Stimulated activated CD8-positive, alpha-beta memory T cell treated with anti-CD3 and anti-CD28 coated beads, Interleukin-12 subunit alpha, Interleukin-12 subunit beta, amount 100 ng/mL, for 24 hours (primary cell): ENCODE results near the gene GPR176.

ENCODE experiments used
- DNase-seq: peaks from one replicate; pipeline ENCODE4 v3.0.0-alpha.2; 2020; ENCODE audit errors: extremely low read depth

GPR176 gene

DNA sequence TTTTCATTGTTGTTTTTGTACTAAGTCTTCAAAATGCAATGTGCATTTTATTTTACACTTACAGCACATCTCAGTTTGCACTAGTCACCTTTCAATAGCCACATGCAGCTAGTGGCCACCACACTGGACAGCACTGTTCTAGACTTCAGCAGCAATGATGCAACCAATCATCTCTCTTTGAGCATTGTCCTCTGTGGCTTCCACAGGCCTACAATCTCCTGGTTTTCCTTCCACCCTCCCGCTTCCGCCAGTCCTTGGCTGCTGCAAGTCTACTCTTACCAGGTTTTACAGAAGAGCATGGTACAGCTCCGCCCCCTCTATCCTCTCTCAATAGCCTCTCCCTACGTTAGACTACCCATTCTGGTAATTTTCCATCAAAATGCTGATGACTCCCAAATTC, 112.3 kb downstream of the GPR176 start:
- DNase-seq, result no peak

DNA sequence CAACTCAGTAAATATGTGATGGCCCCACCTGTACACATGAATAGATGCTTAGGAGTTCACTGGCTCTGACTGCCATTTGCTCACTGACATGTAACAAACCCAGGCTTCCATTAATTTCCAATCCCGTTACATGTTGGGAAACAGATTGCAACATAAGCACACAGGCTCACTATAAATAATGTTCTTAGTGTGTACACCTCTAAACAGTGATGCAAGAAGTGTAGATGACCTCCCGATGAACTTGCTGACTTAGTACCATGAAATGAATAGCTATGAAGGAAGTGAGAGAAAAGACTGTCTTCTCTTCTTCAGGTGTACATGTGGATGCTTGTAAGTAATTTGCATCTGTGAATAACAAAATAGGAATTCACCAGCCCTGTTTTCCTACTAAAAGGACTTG, 116.0 kb downstream of the GPR176 start:
- no peak for DNase-seq

DNA sequence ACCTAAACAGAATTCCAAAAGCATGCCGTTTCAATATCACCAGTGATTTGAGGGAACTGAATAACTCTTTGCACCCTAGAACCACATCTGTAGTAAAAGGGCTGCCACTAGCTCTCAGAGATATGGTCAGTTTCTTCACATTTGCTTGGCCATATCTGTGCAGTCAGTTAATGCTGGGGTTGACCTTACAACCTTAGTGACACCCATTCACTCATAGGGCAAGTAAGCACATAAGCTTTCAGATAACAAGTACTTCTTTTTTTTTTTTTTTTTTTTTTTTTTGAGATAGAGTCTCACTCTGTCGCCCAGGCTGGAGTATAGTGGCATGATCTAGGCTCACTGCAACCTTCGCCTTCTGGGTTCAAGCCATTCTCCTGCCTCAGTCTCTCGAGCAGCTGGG, 117.0 kb downstream of the GPR176 start:
- DNase-seq, result no peak

DNA sequence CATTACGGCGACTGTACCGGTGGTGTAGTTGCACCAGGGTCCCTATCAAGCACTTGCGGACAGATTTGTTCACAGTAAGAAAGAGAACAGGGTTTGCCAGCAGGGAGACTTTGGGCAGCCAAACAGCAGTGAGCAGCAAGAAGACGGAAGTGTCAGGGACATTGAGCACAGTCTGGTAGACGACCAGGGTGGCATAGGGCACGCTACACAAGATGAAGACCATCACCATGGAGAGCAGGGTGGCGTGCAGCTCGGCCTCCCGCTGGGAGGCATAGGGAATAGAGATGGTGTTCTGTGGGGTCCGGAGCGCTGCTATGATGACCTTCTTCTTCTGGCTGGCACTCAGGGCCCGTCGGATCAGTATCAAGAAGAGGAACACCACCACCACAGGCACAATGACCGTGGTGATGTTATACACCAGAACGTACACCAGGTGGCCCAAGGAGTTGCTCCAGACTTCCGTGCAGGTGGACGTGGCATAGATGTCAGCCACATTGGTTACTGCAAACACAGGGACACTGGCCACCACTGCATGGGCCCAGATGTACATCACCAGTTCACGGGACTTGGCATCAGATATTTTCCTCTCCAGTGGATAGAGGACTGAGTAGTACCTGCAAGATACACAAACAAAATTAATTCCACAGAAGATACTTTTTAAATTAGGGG, 118.3 kb downstream of the GPR176 start:
- DNase-seq, result no peak

DNA sequence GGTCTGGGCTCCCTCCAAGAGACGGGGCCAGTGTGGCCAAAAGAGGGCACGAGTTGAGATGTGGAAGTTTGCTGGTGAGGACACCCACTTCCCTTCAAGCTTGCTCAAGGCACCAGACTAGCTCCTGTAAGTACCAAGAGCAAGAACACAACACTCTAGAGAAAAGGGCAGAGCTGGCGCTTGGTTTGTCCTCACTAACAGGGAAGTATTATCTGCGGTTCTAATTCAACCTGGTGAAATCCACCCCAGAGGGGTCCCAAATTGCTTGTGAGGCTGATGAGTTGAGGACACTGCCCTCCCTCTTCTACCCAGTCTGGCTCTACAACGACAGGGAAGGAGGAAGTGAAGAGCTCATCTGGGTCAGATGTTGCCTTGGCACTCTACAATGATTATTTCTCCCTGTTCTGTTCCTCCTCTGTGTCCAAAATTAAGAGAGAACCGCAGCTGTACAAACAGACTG, 120.5 kb downstream of the GPR176 start:
- no peak for DNase-seq

DNA sequence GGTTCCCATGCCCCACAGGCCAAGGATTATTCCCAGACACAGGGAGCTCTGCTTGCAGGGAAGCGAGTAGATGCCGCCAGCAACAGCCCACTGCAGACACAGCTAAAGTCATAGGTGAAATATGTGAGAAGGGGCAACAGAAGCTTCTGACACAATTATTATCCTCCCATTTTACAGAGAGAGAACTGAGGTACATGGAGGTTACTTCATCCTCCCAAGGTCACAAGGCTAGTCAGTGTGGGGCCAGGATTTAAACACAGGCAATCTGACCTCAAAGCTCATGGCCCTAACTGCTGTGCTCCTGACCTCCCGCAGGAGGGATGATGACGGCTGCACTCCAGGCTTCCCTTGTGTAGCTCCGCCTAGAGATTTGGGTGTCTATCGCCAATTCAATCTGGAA, 121.7 kb downstream of the GPR176 start:
- DNase-seq, result no peak

DNA sequence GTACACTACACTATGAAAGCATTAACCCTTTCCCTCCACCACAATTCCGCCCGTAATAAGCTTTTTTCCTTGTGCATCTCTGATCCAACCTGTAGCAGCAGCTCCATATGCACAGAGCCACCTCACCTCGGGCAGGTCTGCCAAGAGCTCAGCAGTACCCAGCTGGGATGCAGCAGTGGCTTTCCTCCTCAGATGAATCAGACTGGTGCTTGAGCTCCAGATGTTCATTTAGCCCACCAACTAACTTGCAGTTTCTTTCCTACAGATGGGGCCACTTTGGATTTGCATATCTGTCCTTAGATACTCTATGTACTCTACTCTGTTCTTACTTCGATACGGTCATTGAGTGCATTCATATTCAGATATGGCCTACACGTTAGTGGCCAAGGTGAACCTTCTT, 122.7 kb downstream of the GPR176 start:
- DNase-seq, result no peak

DNA sequence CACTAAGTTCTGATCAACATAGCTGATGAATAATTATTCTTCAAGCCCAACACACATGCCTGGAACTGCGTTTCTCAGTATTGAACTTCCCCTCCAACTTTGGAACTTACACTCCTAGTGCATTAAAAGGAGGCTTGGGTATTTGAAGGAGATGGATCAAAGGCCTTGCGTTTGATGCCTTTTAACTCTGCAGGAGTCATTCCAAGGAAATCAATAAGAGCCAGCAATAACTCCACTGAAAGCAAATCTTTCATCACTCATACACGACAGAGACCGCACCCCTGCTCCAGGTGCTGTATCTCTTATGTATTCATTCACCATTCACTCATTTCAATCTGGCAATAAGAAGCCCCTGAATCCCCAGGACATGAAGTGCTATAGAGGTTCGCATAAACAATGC, 123.5 kb downstream of the GPR176 start:
- DNase-seq, result no peak

DNA sequence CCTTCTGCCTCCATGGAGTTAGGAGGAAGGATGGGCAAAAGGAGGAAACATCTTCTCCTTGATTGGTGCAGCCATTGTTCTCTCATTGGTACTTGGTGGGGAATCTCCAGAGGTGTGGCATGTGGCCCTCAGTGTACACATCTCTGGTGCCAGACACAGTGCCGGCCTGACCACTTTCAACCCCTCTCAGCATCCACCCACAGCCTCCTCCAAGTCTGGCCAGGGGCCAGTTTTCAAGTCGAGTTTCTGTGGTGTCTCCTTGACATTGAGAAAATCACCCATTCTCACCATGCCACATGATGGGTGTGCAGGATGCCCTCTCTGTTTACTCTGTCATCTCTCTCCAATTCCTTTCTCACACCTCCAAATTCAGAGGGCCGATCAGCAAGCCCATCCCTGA, 124.6 kb downstream of the GPR176 start:
- no peak for DNase-seq

DNA sequence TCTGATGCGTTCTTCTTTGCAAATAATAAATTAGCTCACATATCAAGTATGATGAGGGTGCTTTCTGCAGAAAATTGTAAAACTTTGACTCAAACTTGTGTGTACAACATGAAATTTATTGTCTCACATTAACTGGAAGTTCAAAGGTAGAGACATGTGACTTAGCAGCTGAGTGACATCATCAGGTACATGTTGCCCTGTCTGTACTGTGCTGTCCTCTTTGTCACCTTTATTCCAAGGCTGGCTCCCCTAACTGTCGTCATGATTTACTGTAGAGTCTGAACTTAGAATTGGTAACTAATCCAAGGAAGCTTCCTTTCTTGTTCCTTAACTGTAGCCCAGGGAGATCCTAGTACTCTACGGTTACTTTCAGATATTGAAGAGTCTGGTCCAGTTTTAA, 125.1 kb downstream of the GPR176 start:
- no peak for DNase-seq

DNA sequence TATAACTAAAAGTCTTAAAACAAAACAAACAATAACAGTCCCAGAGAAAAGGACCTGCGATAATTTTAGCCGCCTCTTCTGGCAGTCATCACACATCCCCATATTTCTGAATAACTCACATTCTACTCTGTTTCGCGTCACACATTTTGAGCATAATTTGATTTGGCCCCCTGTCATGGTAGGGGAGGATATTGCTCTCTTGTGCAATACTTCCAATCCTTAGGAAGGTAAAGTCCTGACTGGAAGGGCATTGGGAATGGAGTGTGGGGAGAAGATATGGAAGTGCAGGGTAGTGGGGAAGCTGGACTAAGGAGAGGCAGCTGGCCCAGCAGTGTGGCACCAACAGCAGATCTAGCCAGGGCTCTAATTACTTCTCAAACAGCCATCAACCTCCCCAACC, 126.1 kb downstream of the GPR176 start:
- DNase-seq, result no peak

DNA sequence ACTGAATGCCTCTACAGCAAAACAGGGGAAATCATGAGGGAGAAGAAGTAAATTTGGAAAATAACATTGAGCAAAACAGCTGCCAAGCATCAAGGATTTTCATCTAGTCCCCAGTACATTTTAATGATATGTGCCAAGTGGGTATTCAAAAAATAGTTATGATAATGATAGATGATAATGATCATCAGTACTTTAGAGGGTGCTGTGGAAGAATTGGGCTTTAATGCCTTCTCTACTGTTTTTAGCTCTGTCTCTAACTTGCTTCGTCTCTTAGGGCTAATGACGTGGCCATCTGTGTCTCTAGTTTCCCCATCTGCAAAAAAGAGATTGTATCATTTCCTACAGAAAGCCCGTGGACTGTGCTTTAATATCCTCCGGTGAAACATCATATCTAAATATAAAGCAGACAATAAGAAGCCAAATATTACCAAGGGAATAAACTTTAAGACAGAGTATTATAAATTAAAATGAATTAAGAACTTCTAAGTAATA, 127.2 kb downstream of the GPR176 start:
- no peak for DNase-seq

DNA sequence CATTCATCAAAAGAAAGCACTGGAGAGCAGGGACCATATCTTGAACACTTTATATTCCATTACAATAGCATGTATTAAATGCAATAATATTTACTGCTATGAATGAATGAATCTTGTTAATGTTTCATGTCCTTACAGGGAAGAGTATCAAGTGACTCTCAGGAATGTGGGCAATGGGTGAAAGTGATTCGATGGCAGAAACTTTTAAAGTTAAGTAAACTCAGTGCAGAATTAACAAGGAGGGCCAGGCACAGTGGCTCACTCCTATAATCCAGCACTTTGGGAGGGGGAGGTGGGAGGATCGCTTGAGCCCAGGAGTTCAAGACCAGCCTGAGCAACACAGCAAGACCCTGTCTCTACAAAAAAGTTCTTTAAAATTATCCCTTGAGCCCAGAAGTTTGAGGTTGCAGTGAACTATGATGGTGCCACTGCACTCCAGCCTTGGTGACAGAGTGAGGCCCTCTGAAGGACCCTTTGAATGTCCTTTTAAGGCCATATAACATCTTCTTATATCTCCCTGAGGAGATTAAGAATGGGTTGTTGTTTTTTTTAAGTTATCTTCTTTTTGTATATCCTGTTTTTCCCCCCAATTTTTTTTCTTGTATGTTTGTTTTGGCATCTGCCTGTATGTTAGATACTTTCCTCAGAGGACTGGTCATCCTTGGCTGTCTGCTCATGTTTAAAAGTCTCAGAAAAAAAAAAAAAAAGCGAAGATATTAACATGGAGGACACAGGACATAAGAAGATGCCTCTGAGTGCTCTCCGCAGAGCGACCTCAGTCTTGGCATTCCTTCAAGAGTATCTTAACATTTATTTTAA, 127.8 kb downstream of the GPR176 start:
- DNase-seq, result no peak

DNA sequence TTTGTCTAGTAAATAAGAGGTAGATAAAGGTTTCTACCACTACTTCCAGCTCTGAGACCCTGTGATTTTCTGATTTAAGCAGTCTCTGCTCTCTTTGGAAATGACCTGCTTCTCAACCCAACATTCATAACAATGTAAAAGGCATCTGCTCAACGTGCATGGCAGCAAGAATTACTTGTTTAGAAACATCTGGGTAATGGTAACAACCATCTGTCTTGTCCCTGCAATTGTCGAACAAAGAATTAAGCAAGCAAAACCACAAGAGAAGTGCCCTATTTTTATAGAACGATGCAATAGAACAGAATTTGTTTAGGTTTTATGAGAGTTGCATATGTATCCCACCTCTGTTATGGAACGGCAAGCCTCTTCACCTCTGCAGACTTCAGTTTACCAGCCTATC, 130.3 kb downstream of the GPR176 start:
- no peak for DNase-seq

DNA sequence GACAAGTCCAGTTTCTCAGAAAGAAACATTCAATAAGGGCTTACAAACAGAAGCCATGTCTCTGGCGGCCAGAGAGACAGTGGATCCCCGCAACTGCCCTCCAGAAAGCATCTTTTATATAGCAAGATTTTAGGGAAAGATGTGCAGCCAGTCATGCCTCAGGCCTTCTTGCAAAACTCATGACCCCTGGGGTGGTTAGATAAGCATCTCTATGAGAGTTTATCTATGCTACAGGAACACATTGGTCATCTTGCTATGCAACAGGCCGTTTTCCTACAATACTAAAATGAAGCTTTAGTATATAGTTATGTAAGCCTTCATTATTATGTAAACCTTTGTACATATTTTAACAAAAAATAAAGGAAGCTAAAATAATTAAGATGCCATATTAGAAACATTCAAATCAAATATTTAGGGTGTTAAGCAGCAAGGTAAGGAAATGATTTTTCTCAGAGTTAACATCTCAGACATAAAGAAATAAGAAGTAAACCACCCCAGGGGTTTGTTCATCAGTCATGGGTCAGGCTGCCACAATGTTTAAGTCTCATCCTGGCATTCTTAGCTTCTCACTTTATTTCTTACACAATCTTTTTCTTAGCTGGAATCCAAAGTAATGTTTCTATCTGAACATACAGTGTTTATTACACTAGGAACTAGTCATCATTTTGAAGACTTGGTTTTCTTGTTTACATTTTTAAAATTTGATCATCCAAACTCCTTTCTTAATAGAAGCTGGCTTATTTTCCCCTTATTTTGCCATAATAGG, 131.1 kb downstream of the GPR176 start:
- DNase-seq, result no peak

DNA sequence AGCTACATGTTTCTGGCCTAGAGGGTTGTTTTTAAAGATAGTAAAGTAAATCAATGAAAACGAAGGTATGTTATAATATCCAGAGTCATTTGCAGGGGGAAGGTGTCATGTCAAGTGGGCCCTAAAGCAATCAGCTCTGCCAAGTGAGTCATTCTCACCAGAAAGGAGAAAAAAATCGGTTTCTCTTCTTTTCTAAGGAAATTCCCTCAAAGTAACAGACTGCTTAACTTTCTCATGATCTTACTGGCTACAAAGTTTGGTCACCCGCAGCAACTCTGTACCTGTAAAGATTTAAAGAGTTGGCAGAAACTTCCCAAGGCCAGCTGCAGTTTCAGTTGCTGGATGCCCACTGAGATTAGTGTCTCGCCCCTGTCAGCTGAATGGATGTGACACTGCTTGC, 132.0 kb downstream of the GPR176 start:
- no peak for DNase-seq

DNA sequence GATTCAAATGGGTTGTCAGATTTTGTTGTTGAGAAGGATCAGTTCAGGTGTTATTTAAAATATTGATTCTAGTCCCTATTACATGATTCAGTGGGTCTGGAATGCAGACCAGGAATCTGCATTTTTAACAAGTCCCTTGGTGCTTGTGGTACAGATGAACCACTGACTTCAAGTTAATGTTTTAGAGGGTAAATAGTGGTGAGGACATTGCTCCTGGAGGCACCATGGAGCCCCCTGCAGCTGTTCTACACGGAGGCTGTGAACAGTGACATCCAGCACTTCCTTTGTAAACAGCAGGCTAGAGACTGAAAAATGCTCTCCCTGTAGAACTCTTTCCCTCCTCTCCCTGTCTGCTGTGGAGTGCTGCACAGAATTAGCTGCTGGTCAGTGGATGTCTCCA, 132.6 kb downstream of the GPR176 start:
- DNase-seq, result no peak

DNA sequence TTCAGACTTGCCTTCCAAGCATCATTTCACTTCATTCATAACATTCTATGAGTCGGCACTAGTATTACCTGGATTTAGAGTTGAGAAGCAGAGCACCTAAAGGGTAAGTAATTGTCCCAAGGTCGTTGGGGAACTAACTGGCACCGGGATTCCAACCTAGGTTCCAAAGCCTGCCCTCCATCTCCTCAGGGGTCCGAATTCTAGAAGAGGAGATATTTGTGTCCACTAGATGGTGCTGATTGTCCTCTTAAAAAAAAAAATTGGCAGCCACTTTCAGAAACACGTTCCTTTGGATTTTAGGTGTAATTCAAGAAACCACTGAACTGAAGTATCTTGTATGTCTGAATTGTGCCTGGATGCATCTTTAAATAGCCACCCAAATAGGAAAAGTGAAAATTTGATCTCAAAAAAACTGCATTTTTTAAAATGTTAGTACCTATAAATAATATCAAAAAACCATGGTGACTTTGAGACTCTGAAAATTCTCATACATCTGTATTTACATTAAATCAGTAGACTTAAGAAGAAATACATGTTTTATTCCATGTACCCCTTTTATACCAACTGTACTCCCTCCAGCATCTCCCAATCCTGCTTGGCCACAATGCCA, 133.5 kb downstream of the GPR176 start:
- DNase-seq, result no peak

DNA sequence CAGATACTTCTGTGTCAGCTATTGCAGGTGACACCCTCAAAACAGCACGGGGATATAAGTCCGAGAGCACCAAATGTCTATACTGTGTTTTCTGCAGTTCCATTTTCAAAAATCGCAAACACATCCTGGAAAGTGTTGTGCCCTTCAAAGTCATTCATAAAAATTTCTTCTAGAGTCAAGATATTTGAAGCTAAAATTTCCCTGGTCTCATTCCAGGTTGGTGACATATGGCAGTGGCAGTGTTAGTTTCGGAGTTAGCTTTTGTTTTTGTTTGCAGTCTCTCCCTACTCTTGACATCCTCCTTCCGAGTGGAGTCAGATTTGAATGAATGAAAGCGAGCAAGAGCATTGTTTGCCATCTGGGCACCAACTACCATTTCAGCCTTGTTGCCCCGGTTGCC, 134.2 kb downstream of the GPR176 start:
- DNase-seq, result no peak

DNA sequence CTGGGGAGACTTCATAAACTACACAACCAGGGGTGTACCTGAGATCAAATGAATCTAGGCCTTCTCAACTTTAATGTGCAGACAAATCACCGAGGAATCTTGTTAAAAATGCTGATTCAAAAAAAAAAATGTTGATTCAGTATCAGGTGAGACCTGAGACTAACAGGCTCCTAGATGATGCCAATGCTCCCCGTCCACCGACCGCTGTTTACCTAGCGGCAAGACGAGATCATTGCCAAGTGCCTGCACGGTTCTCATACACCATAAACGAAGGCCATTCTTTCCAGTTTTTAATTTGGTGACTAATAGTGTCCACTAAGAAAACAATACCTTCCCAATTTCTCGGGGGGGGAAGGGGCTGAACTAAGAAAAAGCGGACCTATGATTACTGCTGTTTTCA, 134.9 kb downstream of the GPR176 start:
- no peak for DNase-seq

DNA sequence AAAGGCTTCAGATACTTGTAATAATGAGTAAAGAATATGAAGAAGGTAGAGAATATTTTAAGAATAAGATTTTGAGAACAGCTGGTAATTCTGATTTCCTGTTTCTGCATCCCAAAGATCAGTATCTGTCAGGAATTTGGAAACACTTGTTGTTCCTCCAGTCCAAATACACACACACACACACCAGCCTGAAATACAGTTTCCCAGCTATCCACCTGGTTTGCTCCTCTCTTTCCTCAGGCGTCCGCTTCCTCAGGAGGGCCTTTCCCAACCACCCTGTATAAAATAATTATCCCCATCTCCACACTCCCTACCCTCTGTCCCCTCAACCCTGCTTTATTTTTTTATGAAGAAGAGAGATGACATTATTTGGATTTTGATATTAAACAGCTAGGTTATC, 135.4 kb downstream of the GPR176 start:
- no peak for DNase-seq

DNA sequence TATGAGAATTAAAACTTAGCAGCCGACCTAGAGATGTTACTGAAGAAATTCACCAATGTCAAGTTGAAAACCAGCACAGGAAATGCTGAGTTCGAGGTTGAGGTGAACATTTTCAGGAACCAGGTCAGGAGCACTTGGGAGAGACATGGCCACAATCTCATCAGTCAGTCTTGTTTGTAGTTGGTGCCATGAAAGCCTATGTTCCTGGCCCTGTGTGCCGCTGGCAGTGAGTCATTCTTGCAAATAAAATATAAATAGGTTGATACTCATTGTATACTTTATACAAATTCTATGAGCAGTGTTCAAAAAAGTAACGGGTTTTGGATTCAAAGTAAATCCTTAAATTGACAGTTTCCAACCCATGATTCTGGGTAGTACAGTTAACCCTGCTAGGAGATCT, 135.9 kb downstream of the GPR176 start:
- DNase-seq, result no peak
